IMR-90 (cell line): ENCODE data around the gene LAMB3. TPM values are rescaled to one million over a fixed set of nuclear protein-coding genes. Genes with fewer than 3 reads are reported as not detected.
A peak's percentile ranks its signal among the peaks of the same experiment; 100 is the strongest.

Source experiments
- ATAC-seq: fragments of 200-7000 bp; cut with Tn5 transposase; 2 replicates; pipeline ENCODE4 v1.9.1; 2020; ENCODE audit warnings: low read depth, mild to moderate bottlenecking, moderate library complexity
- BruUV-seq: library from RNA; stranded (reverse); fragments of 400-500 nt; replicated peaks from 2 replicates; lab custom pipeline; 2021; lab: Mats Ljungman, UMichigan
- CTCF ChIA-PET: fragments of 300-600 bp; formaldehyde crosslinking; extraction: SDS; loops from one replicate; lab custom pipeline; 2021; ENCODE audit warnings: antibody characterized with exemption; lab: Yijun Ruan, JAX
- POLR2A ChIA-PET: fragments of 300-600 bp; sonication (Branson Sonifier 250); formaldehyde crosslinking; loops from one replicate; lab custom pipeline; 2022; ENCODE audit warnings: antibody characterized with exemption; ENCODE audit not compliant: unreplicated experiment; lab: Charles Lee
- DNase-seq: peaks from one replicate; pipeline ENCODE4 v3.0.0; 2013
- H2AFZ ChIP-seq: replicated peaks from 2 replicates; pipeline ENCODE3; 2013; ENCODE audit warnings: low read length, mild to moderate bottlenecking; ENCODE audit not compliant: poor library complexity
- H2AK5ac ChIP-seq: 2 replicates; pipeline ENCODE4 v1.6.1; 2013; ENCODE audit warnings: low read depth, low read length, inconsistent platforms
- H2AK9ac ChIP-seq: replicated peaks from 2 replicates; pipeline ENCODE3; 2013; ENCODE audit warnings: mild to moderate bottlenecking, low read depth, low read length, moderate library complexity; ENCODE audit not compliant: poor library complexity
- H2BK120ac ChIP-seq: 2 replicates; pipeline ENCODE4 v1.6.1; 2013; ENCODE audit warnings: low read depth, low read length, inconsistent platforms
- H2BK15ac ChIP-seq: 3 replicates; pipeline ENCODE4 v1.6.1; 2013; ENCODE audit warnings: low read depth, low read length, inconsistent platforms
- H2BK20ac ChIP-seq: 2 replicates; pipeline ENCODE4 v1.6.1; 2013; ENCODE audit warnings: low read depth, mild to moderate bottlenecking, inconsistent platforms, low read length, moderate library complexity
- H2BK5ac ChIP-seq: 2 replicates; pipeline ENCODE4 v1.6.1; 2013; ENCODE audit warnings: mild to moderate bottlenecking, low read depth, low read length, inconsistent platforms; ENCODE audit not compliant: poor library complexity, severe bottlenecking
- H3K14ac ChIP-seq: replicated peaks from 2 replicates; pipeline ENCODE4 v1.6.1; 2013; ENCODE audit warnings: low read depth, low read length, inconsistent platforms
- H3K18ac ChIP-seq: 2 replicates; pipeline ENCODE4 v1.6.1; 2013; ENCODE audit warnings: low read depth, low read length, control low read depth
- H3K23ac ChIP-seq: 2 replicates; pipeline ENCODE4 v1.6.1; 2013; ENCODE audit warnings: low read depth, low read length, inconsistent platforms
- H3K27ac ChIP-seq: 2 replicates; pipeline ENCODE4 v1.5.1; 2013; ENCODE audit warnings: mild to moderate bottlenecking, control low read depth, low read length; ENCODE audit not compliant: insufficient read depth
- H3K27me3 ChIP-seq: 2 replicates; pipeline ENCODE4 v1.6.1; 2013; ENCODE audit warnings: low read length; ENCODE audit not compliant: control insufficient read depth, insufficient read depth
- H3K36me3 ChIP-seq: 2 replicates; pipeline ENCODE4 v1.6.1; 2013; ENCODE audit warnings: low read length, mixed read lengths; ENCODE audit not compliant: control insufficient read depth, insufficient read depth
- H3K4ac ChIP-seq: 2 replicates; pipeline ENCODE4 v1.6.1; 2013; ENCODE audit warnings: low read depth, low read length, inconsistent platforms
- H3K4me1 ChIP-seq: 2 replicates; pipeline ENCODE4 v1.6.1; 2013; ENCODE audit warnings: low read length, mixed read lengths; ENCODE audit not compliant: control insufficient read depth, insufficient read depth
- H3K4me2 ChIP-seq: 2 replicates; pipeline ENCODE4 v1.6.1; 2013; ENCODE audit warnings: low read depth, mild to moderate bottlenecking, control low read depth, low read length, moderate library complexity
- H3K4me3 ChIP-seq: 2 replicates; pipeline ENCODE4 v1.5.1; 2013; ENCODE audit warnings: low read depth, mild to moderate bottlenecking, control low read depth, low read length, moderate library complexity; ENCODE audit not compliant: insufficient read depth
- H3K56ac ChIP-seq: 2 replicates; pipeline ENCODE4 v1.6.1; 2013; ENCODE audit warnings: low read length, inconsistent platforms; ENCODE audit not compliant: insufficient read depth; ENCODE audit errors: extremely low read depth
- H3K79me1 ChIP-seq, 2 experiments: 2 replicates each; pipeline ENCODE4 v1.6.1; 2013; ENCODE audit warnings: low read length in 2 of 2, inconsistent platforms in 1 of 2, low read depth in 1 of 2
- H3K9ac ChIP-seq: 2 replicates; pipeline ENCODE4 v1.6.1; 2013; ENCODE audit warnings: low read depth, low read length, control low read depth
- H3K9me1 ChIP-seq: 2 replicates; pipeline ENCODE4 v1.6.1; 2013; ENCODE audit warnings: low read length, inconsistent platforms; ENCODE audit not compliant: insufficient read depth
- H3K9me3 ChIP-seq: 2 replicates; pipeline ENCODE4 v1.6.1; 2013; ENCODE audit warnings: low read length; ENCODE audit not compliant: control insufficient read depth, insufficient read depth
- H4K20me1 ChIP-seq: 2 replicates; pipeline ENCODE4 v1.6.1; 2013; ENCODE audit warnings: low read length, inconsistent platforms; ENCODE audit not compliant: insufficient read depth
- H4K5ac ChIP-seq: 2 replicates; pipeline ENCODE4 v1.6.1; 2013; ENCODE audit warnings: mild to moderate bottlenecking, low read depth, low read length, control low read depth
- H4K8ac ChIP-seq, 2 experiments: 2 replicates each; pipeline ENCODE4 v1.6.1; 2013; ENCODE audit warnings: low read depth in 2 of 2, low read length in 2 of 2, control low read depth in 1 of 2, inconsistent platforms in 1 of 2
- H4K91ac ChIP-seq: 2 replicates; pipeline ENCODE4 v1.6.1; 2013; ENCODE audit warnings: low read depth, low read length, inconsistent platforms; ENCODE audit not compliant: insufficient read depth
- CEBPB ChIP-seq: IDR thresholded peaks from 2 replicates; pipeline ENCODE4 v1.6.1; 2012; ENCODE audit warnings: low read depth, low read length, improper control_type of control experiment
- CHD1 ChIP-seq: IDR thresholded peaks from 2 replicates; pipeline ENCODE4 v1.6.1; 2012; ENCODE audit warnings: low read depth, low read length, improper control_type of control experiment
- FOS ChIP-seq: fragments of 150-350 bp; IDR thresholded peaks from 2 replicates; pipeline ENCODE4 v1.6.1; 2016; ENCODE audit warnings: low read depth, low read length
- MAFK ChIP-seq: IDR thresholded peaks from 2 replicates; pipeline ENCODE4 v1.6.1; 2012; ENCODE audit warnings: low read depth, low read length, improper control_type of control experiment
- MAZ ChIP-seq: IDR thresholded peaks from 2 replicates; pipeline ENCODE4 v1.6.1; 2012; ENCODE audit warnings: low read depth, mild to moderate bottlenecking, low read length, improper control_type of control experiment, moderate library complexity, borderline replicate concordance
- MXI1 ChIP-seq: IDR thresholded peaks from 2 replicates; pipeline ENCODE4 v1.6.1; 2012; ENCODE audit warnings: low read depth, mild to moderate bottlenecking, low read length, moderate library complexity, borderline replicate concordance
- NFE2L2 ChIP-seq: fragments of 150-350 bp; IDR thresholded peaks from 2 replicates; pipeline ENCODE4 v1.6.1; 2016; ENCODE audit warnings: low read depth, mild to moderate bottlenecking, low read length
- RAD21 ChIP-seq: IDR thresholded peaks from 2 replicates; pipeline ENCODE4 v1.6.1; 2012; ENCODE audit warnings: low read length, improper control_type of control experiment
- RCOR1 ChIP-seq: IDR thresholded peaks from 2 replicates; pipeline ENCODE4 v1.6.1; 2012; ENCODE audit warnings: mild to moderate bottlenecking, low read length, improper control_type of control experiment; ENCODE audit not compliant: insufficient replicate concordance
- SMC3 ChIP-seq: fragments of 150-350 bp; IDR thresholded peaks from 2 replicates; pipeline ENCODE4 v1.6.1; 2016; ENCODE audit warnings: low read depth, mild to moderate bottlenecking, antibody characterized with exemption, low read length, moderate library complexity
- WGBS, 2 experiments: methylation state at CpG; one replicate each; pipeline versions ENCODE4 v1.1.5 to v1.1.7; 2013; ENCODE audit warnings: missing lambda C conversion rate in 2 of 2; ENCODE audit not compliant: insufficient read length in 1 of 2; ENCODE audit errors: extremely low coverage in 2 of 2; 5-methylcytosine and 5-hydroxymethylcytosine counted together
- dilution Hi-C: fragments of 300-500 bp; cut with HindIII; formaldehyde crosslinking; loops from one replicate; pipeline ENCODE4 v1.14.3; 2018; ENCODE audit warnings: low sequenced_read_pairs; ENCODE audit not compliant: unreplicated experiment
- in situ Hi-C: fragments of 300-500 bp; cut with MboI; formaldehyde crosslinking; loops from 3 replicates; pipeline ENCODE4 v1.14.3; 2019; ENCODE audit warnings: low sequenced_read_pairs, inconsistent platforms, mixed read lengths
- intact Hi-C: fragments of 100-400 bp; cut with micrococcal nuclease; formaldehyde crosslinking; loops from 2 replicates; pipeline ENCODE4 v1.10.0; 2022
- polyA plus RNA-seq, 3 experiments: library from polyadenylated mRNA; depleted of rRNA; stranded (reverse); fragments of >200 nt; gene quantifications; 2 replicates each; pipeline ENCODE4 v1.2.3, GENCODE V29; 2012; ENCODE audit warnings: low replicate concordance in 1 of 3
- total RNA-seq: library from RNA; depleted of rRNA; stranded (reverse); fragments of >200 nt; gene quantifications from 2 replicates; pipeline ENCODE4 v1.2.3, GENCODE V29; 2012
- TF ChIP-seq, protein P1 (sequence below): fragments of 150-350 bp; IDR thresholded peaks from 2 replicates; pipeline ENCODE4 v1.6.1; 2016; ENCODE audit warnings: low read depth, mild to moderate bottlenecking, low read length, moderate library complexity, borderline replicate concordance
- TF ChIP-seq, protein P2 (sequence below): fragments of 150-350 bp; IDR thresholded peaks from 2 replicates; pipeline ENCODE4 v1.6.1; 2017; ENCODE audit warnings: mild to moderate bottlenecking, antibody characterized with exemption, low read length, low read depth
- TF ChIP-seq, protein P3 (sequence below): conservative IDR thresholded peaks from 2 replicates; pipeline ENCODE4 v1.5.1; 2012; ENCODE audit warnings: mild to moderate bottlenecking, low read depth, low read length, improper control_type of control experiment

LAMB3 gene
- total and polyA plus RNA-seq, 2 of the 4 experiments (the other 2 are of a cell fraction), result 0.72 to 2.1 TPM

DNA sequence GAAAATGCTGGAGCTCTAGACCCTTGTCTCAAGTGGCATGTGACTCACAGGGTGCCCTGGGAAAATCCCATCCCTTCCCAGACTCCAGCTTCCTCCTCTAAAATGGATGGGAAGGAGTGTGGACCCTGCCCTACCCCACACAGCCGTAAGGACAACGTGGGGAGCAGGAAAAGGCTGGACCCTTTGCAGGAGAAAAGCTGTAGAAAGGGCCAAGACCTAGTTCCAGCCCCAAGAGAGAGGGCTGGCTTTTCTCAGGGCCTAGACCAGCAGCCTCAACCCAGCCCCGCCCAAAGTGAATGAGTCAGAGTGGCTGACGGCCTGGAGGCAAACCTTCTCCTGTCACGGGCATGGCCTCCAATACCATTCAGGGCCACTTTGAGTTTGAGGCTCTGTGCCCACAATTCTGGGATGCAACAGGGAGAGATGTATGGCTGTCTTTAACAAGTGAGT, 1.1 kb downstream of the LAMB3 start:
- intact Hi-C loops, result no loop called here
- Histone ChIP-seq H3K23ac (no peak overlapping the region), H2AFZ (peak overlapping the region; percentile 90)

More for the DNA sequence above, 1.1 kb downstream of the LAMB3 start:
- peak overlapping the region; percentile 1; the same call in 1 of the 2 replicates for H3K56ac ChIP-seq
- H3K4me1 ChIP-seq, result peaks cover 25% of the 10 kb centered on the region
- CTCF ChIA-PET, result interaction anchor here (0.6 kb wide), 1 partner anchor 463 kb away, joined by 3 read pairs; no protein-coding TSS in a partner anchor
- no peaks in the 10 kb centered on the region for H3K9me3 ChIP-seq
- no peaks in the 10 kb centered on the region for H3K36me3 ChIP-seq
- H2AK5ac ChIP-seq, result peak overlapping the region; percentile 69
- peaks cover 27% of the 10 kb centered on the region for H3K9me1 ChIP-seq
- H3K14ac ChIP-seq, result peak overlapping the region; percentile 82
- H3K27me3 ChIP-seq, result no peaks in the 10 kb centered on the region; the same call in 1 of the 2 replicates
- H3K4me3 ChIP-seq, result no peak overlapping the region
- peak overlapping the region; percentile 32; the same call in 1 of the 2 replicates for H3K9ac ChIP-seq
- peak overlapping the region; percentile 88 for H2BK120ac ChIP-seq
- peak overlapping the region; percentile 85; the same call in 2 of the 3 replicates for H2BK15ac ChIP-seq
- peak overlapping the region; percentile 59 to 96; a peak in 3 of 4 replicates for H4K8ac ChIP-seq
- no peaks in the 10 kb centered on the region for H4K20me1 ChIP-seq
- in situ Hi-C loops, result no loop called here
- H3K27ac ChIP-seq, result peak overlapping the region; percentile 57
- H2BK20ac ChIP-seq, result peak overlapping the region; percentile 60
- H3K4ac ChIP-seq, result peak overlapping the region; percentile 86
- H4K91ac ChIP-seq, result peak overlapping the region; percentile 78; the same call in 1 of the 2 replicates
- WGBS, 2 experiments, result 0% methylated on average over 1 of the region's 5 CpGs; no CpG with 5 or more reads in 1 of the 2 experiments
- peak overlapping the region; percentile 77; the same call in 1 of the 2 replicates for H3K18ac ChIP-seq
- H3K4me2 ChIP-seq, result no peak overlapping the region
- H2AK9ac ChIP-seq, result peak overlapping the region; percentile 73
- peak overlapping the region; percentile 90; the same call in 1 of the 2 replicates for H4K5ac ChIP-seq
- POLR2A ChIA-PET, result no interaction called here
- no peaks in the 10 kb centered on the region for H3K79me1 ChIP-seq
- DNase-seq (peak; percentile 56), ATAC-seq (peak; percentile 61)
- TF ChIP-seq FOS (no peak), CEBPB (no peak), MAFK (no peak), SMC3 (no peak), RAD21 (no peak), NFE2L2 (no peak), MXI1 (no peak), CHD1 (no peak), RCOR1 (no peak), MAZ (no peak)
- TF ChIP-seq, protein P1, sequence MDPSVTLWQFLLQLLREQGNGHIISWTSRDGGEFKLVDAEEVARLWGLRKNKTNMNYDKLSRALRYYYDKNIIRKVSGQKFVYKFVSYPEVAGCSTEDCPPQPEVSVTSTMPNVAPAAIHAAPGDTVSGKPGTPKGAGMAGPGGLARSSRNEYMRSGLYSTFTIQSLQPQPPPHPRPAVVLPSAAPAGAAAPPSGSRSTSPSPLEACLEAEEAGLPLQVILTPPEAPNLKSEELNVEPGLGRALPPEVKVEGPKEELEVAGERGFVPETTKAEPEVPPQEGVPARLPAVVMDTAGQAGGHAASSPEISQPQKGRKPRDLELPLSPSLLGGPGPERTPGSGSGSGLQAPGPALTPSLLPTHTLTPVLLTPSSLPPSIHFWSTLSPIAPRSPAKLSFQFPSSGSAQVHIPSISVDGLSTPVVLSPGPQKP, result no peak
- TF ChIP-seq, protein P2, sequence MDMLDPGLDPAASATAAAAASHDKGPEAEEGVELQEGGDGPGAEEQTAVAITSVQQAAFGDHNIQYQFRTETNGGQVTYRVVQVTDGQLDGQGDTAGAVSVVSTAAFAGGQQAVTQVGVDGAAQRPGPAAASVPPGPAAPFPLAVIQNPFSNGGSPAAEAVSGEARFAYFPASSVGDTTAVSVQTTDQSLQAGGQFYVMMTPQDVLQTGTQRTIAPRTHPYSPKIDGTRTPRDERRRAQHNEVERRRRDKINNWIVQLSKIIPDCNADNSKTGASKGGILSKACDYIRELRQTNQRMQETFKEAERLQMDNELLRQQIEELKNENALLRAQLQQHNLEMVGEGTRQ, result no peak
- TF ChIP-seq, protein P3, sequence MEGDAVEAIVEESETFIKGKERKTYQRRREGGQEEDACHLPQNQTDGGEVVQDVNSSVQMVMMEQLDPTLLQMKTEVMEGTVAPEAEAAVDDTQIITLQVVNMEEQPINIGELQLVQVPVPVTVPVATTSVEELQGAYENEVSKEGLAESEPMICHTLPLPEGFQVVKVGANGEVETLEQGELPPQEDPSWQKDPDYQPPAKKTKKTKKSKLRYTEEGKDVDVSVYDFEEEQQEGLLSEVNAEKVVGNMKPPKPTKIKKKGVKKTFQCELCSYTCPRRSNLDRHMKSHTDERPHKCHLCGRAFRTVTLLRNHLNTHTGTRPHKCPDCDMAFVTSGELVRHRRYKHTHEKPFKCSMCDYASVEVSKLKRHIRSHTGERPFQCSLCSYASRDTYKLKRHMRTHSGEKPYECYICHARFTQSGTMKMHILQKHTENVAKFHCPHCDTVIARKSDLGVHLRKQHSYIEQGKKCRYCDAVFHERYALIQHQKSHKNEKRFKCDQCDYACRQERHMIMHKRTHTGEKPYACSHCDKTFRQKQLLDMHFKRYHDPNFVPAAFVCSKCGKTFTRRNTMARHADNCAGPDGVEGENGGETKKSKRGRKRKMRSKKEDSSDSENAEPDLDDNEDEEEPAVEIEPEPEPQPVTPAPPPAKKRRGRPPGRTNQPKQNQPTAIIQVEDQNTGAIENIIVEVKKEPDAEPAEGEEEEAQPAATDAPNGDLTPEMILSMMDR, result no peak
- H2BK5ac ChIP-seq, result peak overlapping the region; percentile 74
- dilution Hi-C loops, result no loop called here
- no TSS peak for BruUV-seq
